Stimulated activated CD8-positive, alpha-beta memory T cell treated with anti-CD3 and anti-CD28 coated beads, Interleukin-12 subunit alpha, Interleukin-12 subunit beta, amount 100 ng/mL, for 1 hour (primary cell): ENCODE data around the gene LY9.

ENCODE experiments used
- DNase-seq: peaks from one replicate; pipeline ENCODE4 v3.0.0-alpha.2; 2020; ENCODE audit warnings: low read depth

Gene LY9

GRCh38 chr1:160795951-160796383 lies at the start of gene LY9:
LY9 (plus strand) TSS chr1:160796174; CDS start chr1:160796188, 14 bp downstream.
- DNase-seq, result peak; percentile 62

GRCh38 chr1:160746836-160747500 lies 49.0 kb upstream of the LY9 start:
- DNase-seq, result no peak

- no peak for DNase-seq
Measured at GRCh38 chr1:160747717-160748116, 48.3 kb upstream of the LY9 start.

GRCh38 chr1:160748181-160748877 lies 47.6 kb upstream of the LY9 start:
- no peak for DNase-seq

GRCh38 chr1:160748878-160749269 lies 47.1 kb upstream of the LY9 start:
- DNase-seq, result no peak

GRCh38 chr1:160750608-160751007 lies 45.4 kb upstream of the LY9 start:
- no peak for DNase-seq

GRCh38 chr1:160752406-160752805 lies 43.6 kb upstream of the LY9 start:
- DNase-seq, result no peak

- no peak for DNase-seq
Measured at GRCh38 chr1:160752924-160753323, 43.0 kb upstream of the LY9 start.

- no peak for DNase-seq
Measured at GRCh38 chr1:160753594-160753993, 42.4 kb upstream of the LY9 start.

GRCh38 chr1:160755461-160755860 lies 40.5 kb upstream of the LY9 start:
- no peak for DNase-seq

GRCh38 chr1:160755911-160756848 lies 39.8 kb upstream of the LY9 start:
- no peak for DNase-seq

GRCh38 chr1:160756849-160757201 lies 39.1 kb upstream of the LY9 start:
- DNase-seq, result no peak

- DNase-seq, result no peak
Measured at GRCh38 chr1:160758521-160758920, 37.5 kb upstream of the LY9 start.

- DNase-seq, result no peak
Measured at GRCh38 chr1:160759740-160760139, 36.2 kb upstream of the LY9 start.

GRCh38 chr1:160761046-160761445 lies 34.9 kb upstream of the LY9 start:
- no peak for DNase-seq

- no peak for DNase-seq
Measured at GRCh38 chr1:160761886-160762285, 34.1 kb upstream of the LY9 start.

GRCh38 chr1:160763993-160764392 lies 32.0 kb upstream of the LY9 start:
- DNase-seq, result no peak

- no peak for DNase-seq
Measured at GRCh38 chr1:160767395-160768294, 28.3 kb upstream of the LY9 start.

- peak; percentile 68 for DNase-seq
Measured at GRCh38 chr1:160768295-160768657, 27.7 kb upstream of the LY9 start.

- DNase-seq, result no peak
Measured at GRCh38 chr1:160772331-160772730, 23.6 kb upstream of the LY9 start.

GRCh38 chr1:160773093-160773492 lies 22.9 kb upstream of the LY9 start:
- DNase-seq, result no peak
